A549 (cell line): ENCODE measurements around the gene MRTFB. TPM values are rescaled to one million over a fixed set of nuclear protein-coding genes. Genes with fewer than 3 reads are reported as not detected.

Experiments
- ATAC-seq, 2 experiments: fragments of 200-7000 bp in 1 of 2; fragments of >200 bp in 1 of 2; cut with Nextera tagmentation in 1 of 2; cut with Tn5 transposase in 1 of 2; 3 replicates each; pipeline versions ENCODE4 v1.8.0 to v1.9.1; 2018 to 2020; ENCODE audit warnings: mild to moderate bottlenecking in 1 of 2, moderate library complexity in 1 of 2
- CTCF ChIA-PET: fragments of 300-600 bp; sonication (Branson Sonifier 250); formaldehyde crosslinking; extraction: SDS; loops from one replicate; lab custom pipeline; 2021; ENCODE audit warnings: antibody characterized with exemption, inconsistent platforms; lab: Yijun Ruan, JAX
- POLR2A ChIA-PET: fragments of 350-600 bp; formaldehyde crosslinking; extraction: SDS; loops from one replicate; lab custom pipeline; 2021; ENCODE audit warnings: antibody characterized with exemption, inconsistent platforms; lab: Yijun Ruan, JAX
- DNase-seq, 2 experiments: peaks; one replicate each; pipeline versions ENCODE4 v3.0.0 to v3.0.0-alpha.2; 2011 to 2016; ENCODE audit warnings: low read depth in 1 of 2, low spot score in 1 of 2
- FAIRE-seq: peaks from 2 replicates; lab custom pipeline; 2011; peaks lifted over from hg19 to GRCh38; lab: Jason Lieb, UNC
- H3K27ac ChIP-seq, 2 experiments: fragments of >200 bp; sonication (Bioruptor Twin); formaldehyde crosslinking; 3 replicates each; pipeline ENCODE4 v1.5.1; 2016 to 2017
- H3K4me1 ChIP-seq: fragments of >200 bp; sonication (Bioruptor Twin); formaldehyde crosslinking; 3 replicates; pipeline ENCODE4 v1.6.1; 2016
- H3K4me2 ChIP-seq: fragments of >200 bp; sonication (Bioruptor Twin); formaldehyde crosslinking; 3 replicates; pipeline ENCODE4 v1.6.1; 2016
- H3K4me3 ChIP-seq: fragments of >200 bp; sonication (Bioruptor Twin); formaldehyde crosslinking; 3 replicates; pipeline ENCODE4 v1.5.1; 2016
- H3K9me3 ChIP-seq: fragments of >200 bp; sonication (Bioruptor Twin); formaldehyde crosslinking; 3 replicates; pipeline ENCODE4 v1.6.1; 2016
- BHLHE40 ChIP-seq: IDR thresholded peaks from 2 replicates; pipeline ENCODE4 v1.6.1; 2012; ENCODE audit warnings: low read depth, low read length, inconsistent platforms
- FOSL2 ChIP-seq, 2 experiments: fragments of 450-650 bp in 1 of 2; fragments of >200 bp in 1 of 2; sonication (Bioruptor Twin) in 1 of 2; formaldehyde crosslinking; IDR thresholded peaks; 2 replicates each; pipeline versions ENCODE4 v1.5.0 to v1.6.1; 2016 to 2020; ENCODE audit warnings: mild to moderate bottlenecking in 1 of 2, moderate library complexity in 1 of 2
- GATA3 ChIP-seq: IDR thresholded peaks from 2 replicates; pipeline ENCODE4 v1.6.1; 2012; ENCODE audit warnings: borderline replicate concordance
- JUN ChIP-seq, 2 experiments: fragments of >200 bp; sonication (Bioruptor Twin); formaldehyde crosslinking; IDR thresholded peaks; 2 replicates in 1 of 2; 3 replicates in 1 of 2; pipeline ENCODE4 v1.6.1; 2016 to 2017
- KDM1A ChIP-seq: fragments of 200-600 bp; sonication (generic); IDR thresholded peaks from 2 replicates; pipeline ENCODE4 v1.6.1; 2016; ENCODE audit warnings: low read depth, mild to moderate bottlenecking
- KDM5A ChIP-seq: fragments of 200-600 bp; sonication (generic); IDR thresholded peaks from 2 replicates; pipeline ENCODE4 v1.6.1; 2016; ENCODE audit warnings: antibody characterized with exemption, mild to moderate bottlenecking
- MAFK ChIP-seq: fragments of 450-650 bp; IDR thresholded peaks from 2 replicates; pipeline ENCODE4 v1.6.1; 2014; ENCODE audit not compliant: partially characterized antibody
- MYC ChIP-seq: IDR thresholded peaks from 2 replicates; pipeline ENCODE4 v1.6.1; 2012; ENCODE audit warnings: mild to moderate bottlenecking, inconsistent platforms, low read length, improper control_type of control experiment, borderline replicate concordance
- NPAS2 ChIP-seq: fragments of 250-450 bp; sonication (Bioruptor Pico); IDR thresholded peaks from 2 replicates; pipeline ENCODE4 v1.8.0; 2022; ENCODE audit warnings: mild to moderate bottlenecking, moderate library complexity, borderline replicate concordance
- POLR2A ChIP-seq: IDR thresholded peaks from 2 replicates; pipeline ENCODE4 v1.6.1; 2012; ENCODE audit warnings: mild to moderate bottlenecking, low read length
- RAD21 ChIP-seq, 2 experiments: fragments of >200 bp in 1 of 2; sonication (Bioruptor Twin) in 1 of 2; formaldehyde crosslinking in 1 of 2; IDR thresholded peaks in 1 of 2; conservative IDR thresholded peaks in 1 of 2; 2 replicates in 1 of 2; 3 replicates in 1 of 2; pipeline ENCODE4 v1.6.1; 2012 to 2018; ENCODE audit warnings: inconsistent platforms in 1 of 2
- WGBS: methylation state at CpG from one replicate; pipeline ENCODE4 v1.1.6; 2017; ENCODE audit errors: missing lambda C conversion rate; 5-methylcytosine and 5-hydroxymethylcytosine counted together
- polyA plus RNA-seq, 4 experiments: library from polyadenylated mRNA; depleted of rRNA in 3 of 4; stranded (reverse); fragments of >200 nt; fragmentation: RNase III in 1 of 4; extraction: RNeasy Plus Mini Kit Qiagen cat#74134 plus additional on column Dnase treatment in 1 of 4; gene quantifications; 2 replicates in 3 of 4; 3 replicates in 1 of 4; pipeline ENCODE4 v1.2.3, GENCODE V29; 2011 to 2017
- TF ChIP-seq, protein P1 (sequence below): IDR thresholded peaks from 2 replicates; pipeline ENCODE4 v1.6.1; 2012; ENCODE audit warnings: low read depth, borderline replicate concordance
- TF ChIP-seq, protein P2 (sequence below): IDR thresholded peaks from 2 replicates; pipeline ENCODE4 v1.6.1; 2012
- TF ChIP-seq, protein P3 (sequence below): fragments of 250-450 bp; sonication (Bioruptor Pico); IDR thresholded peaks from 2 replicates; pipeline ENCODE4 v1.5.0; 2020; ENCODE audit warnings: low read depth, mild to moderate bottlenecking, moderate library complexity

MRTFB gene
- polyA plus RNA-seq, 2 of the 4 experiments (the other 2 are of a cell fraction), result 13.7 to 24.2 TPM

DNA sequence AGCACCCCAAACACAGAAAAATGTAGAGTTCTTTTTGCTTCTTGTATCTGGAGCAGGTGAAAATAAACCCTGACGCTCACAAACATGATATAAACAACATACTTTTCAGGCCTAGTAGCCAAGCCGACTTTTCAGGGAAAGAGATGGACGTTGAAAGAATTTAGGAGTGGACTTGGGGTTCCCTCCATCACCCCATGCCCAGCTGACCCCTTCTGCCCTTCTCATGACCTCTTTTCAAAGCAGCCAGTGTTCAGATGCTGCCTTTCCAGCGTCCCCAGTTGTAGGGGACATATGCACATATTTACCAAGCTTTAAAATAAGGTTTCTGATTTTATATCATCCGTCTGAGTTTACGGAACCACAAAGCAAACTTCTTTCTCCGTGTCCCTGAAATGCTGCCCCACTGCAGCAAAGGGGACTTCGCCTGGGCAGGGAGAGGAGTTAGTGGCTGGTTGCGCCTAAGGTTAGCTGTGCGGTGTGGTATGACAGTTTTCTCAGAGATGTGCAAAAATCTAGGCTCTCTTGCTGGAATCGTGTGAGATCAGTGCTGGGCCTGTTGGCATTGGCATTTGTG, 235.5 kb downstream of the MRTFB start:
- H3K27ac ChIP-seq, result peak overlapping the region; percentile 99 to 100
- WGBS, result 36% methylated on average over 11 of the region's 11 CpGs
- ChIA-PET POLR2A (no interaction called here), CTCF (interaction anchor here (0.6 to 2.2 kb wide), 4 partner anchors 14 to 222 kb away, joined by 3 to 7 read pairs (median 4); no protein-coding TSS in a partner anchor)
- DNase-seq (no peak), ATAC-seq (no peak), FAIRE-seq (no peak)
- H3K4me2 ChIP-seq, result peak overlapping the region; percentile 94
- H3K4me3 ChIP-seq, result peak overlapping the region; percentile 98
- H3K9me3 ChIP-seq, result no peaks in the 10 kb centered on the region
- H3K4me1 ChIP-seq, result peaks cover 59% of the 10 kb centered on the region
- TF ChIP-seq KDM1A, result no peak

DNA sequence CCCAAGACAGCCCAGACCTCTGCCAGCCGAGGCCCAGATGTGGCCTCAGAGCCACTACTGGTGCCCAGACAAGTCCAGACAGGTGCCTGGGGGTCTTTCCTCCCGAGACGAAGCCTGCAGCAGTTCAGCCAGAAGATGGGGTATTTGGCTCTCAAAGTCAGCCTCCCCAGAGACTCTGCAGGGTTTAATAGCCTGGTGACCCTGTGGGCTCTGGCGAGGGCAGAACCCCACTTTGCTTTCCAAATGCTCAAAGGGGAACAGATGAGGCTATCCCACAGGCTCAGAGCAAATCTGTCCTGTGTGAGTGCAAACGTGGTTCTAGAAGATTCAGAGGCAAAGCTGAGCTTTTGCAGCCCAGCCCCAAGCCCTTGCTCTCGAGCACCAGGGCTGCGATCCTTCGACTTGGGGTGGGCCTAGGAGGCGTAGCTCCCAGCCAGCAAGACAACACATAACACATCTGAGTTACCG, 236.0 kb downstream of the MRTFB start:
- no peak for DNase-seq
- ChIA-PET POLR2A (interaction anchor here (1.1 kb wide), 1 partner anchor 199 kb away, joined by 3 read pairs; no protein-coding TSS in a partner anchor), CTCF (interaction anchor here (0.6 to 2.2 kb wide), 4 partner anchors 13 to 221 kb away, joined by 3 to 7 read pairs (median 3); no protein-coding TSS in a partner anchor)
- H3K4me1 ChIP-seq, result peaks cover 64% of the 10 kb centered on the region
- H3K9me3 ChIP-seq, result no peaks in the 10 kb centered on the region
- peak overlapping the region; percentile 98 for H3K4me3 ChIP-seq
- ATAC-seq, result peak in 1 of 2 experiments; percentile 1; a peak in 2 of 6 replicates
- WGBS, result 16% methylated on average over 10 of the region's 10 CpGs
- no peak for FAIRE-seq
- H3K27ac ChIP-seq, result peak overlapping the region; percentile 99 to 100
- no peak for TF ChIP-seq RAD21 (conservative IDR thresholded peaks at IDR 0.05 in 1 of 2, IDR thresholded peaks at IDR 0.05 in 1 of 2)
- TF ChIP-seq, protein P1, sequence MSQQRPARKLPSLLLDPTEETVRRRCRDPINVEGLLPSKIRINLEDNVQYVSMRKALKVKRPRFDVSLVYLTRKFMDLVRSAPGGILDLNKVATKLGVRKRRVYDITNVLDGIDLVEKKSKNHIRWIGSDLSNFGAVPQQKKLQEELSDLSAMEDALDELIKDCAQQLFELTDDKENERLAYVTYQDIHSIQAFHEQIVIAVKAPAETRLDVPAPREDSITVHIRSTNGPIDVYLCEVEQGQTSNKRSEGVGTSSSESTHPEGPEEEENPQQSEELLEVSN, result 0 out of 2 replicates have a peak, but pooled peaks have one; percentile 27
- peak overlapping the region; percentile 94 for H3K4me2 ChIP-seq

DNA sequence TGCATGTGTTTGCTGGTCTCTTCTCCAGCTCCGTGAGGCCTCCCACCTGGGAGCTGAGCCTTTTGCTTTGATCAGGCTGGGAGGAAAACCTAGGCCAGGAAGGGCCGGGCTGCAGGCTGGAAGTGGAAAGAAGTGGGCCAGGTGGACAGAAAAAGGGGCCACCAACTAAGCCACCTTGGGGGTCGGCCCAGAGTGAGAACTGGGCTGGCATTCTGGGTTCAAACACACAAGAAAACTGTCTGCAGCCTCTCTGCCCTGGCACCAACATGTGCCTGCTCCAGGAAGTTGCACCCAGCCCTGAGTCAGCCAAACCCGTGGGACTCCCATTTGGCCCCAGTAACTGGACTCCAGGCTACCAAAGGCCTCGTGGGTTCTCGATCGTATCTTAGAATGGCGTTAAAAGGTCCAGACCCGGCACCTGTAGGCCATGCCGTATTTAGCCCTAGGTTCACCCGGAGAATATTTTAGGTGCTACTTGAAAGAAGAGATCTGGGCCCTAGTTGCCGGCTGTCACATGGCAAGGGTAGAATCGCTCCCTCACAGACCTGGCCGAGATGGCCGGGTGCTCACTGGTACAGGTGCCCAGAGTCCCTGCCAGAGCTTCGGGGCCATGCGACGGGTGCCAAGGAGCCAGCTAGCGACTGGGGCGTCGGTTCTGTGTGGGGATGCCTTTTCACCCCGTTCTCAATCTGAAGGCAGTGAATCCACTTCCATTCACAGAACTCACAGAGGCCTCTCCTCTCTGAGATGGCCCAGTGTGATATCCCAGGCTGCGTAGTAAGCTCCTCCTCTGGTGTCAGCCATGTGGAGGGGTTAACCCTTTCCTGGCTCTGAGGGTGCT, 236.6 kb downstream of the MRTFB start:
- ChIA-PET CTCF (interaction anchor here (0.7 to 4.3 kb wide), 10 partner anchors 12 to 221 kb away, joined by 3 to 20 read pairs (median 3); no protein-coding TSS in a partner anchor), POLR2A (interaction anchor here (1.1 kb wide), 1 partner anchor 199 kb away, joined by 3 read pairs; no protein-coding TSS in a partner anchor)
- H3K4me3 ChIP-seq, result peak overlapping the region; percentile 98
- peaks cover 70% of the 10 kb centered on the region for H3K4me1 ChIP-seq
- DNase-seq (peak in 1 of 2 experiments; percentile 74), ATAC-seq (peak; percentile 45 to 64; a peak in 5 of 6 replicates), FAIRE-seq (no peak)
- 4% methylated on average over 17 of the region's 23 CpGs for WGBS
- H3K4me2 ChIP-seq, result peak overlapping the region; percentile 94
- H3K9me3 ChIP-seq, result no peaks in the 10 kb centered on the region
- TF ChIP-seq FOSL2 (IDR thresholded peaks at IDR 0.05), result no peak
- 0 out of 2 replicates have a peak, but pooled peaks have one; percentile 9 for TF ChIP-seq FOSL2 (CRISPR knock-in tag; IDR thresholded peaks at IDR 0.05)
- TF ChIP-seq KDM5A, result no peak
- TF ChIP-seq, protein P2, sequence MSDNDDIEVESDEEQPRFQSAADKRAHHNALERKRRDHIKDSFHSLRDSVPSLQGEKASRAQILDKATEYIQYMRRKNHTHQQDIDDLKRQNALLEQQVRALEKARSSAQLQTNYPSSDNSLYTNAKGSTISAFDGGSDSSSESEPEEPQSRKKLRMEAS, result peak; percentile 55
- no peak for TF ChIP-seq BHLHE40
- TF ChIP-seq MYC, result peak; percentile 36; the same call in 1 of the 2 replicates
- TF ChIP-seq GATA3, result peak; percentile 7; the same call in 1 of the 2 replicates
- TF ChIP-seq MAFK, result peak; percentile 8
- TF ChIP-seq, protein P3, sequence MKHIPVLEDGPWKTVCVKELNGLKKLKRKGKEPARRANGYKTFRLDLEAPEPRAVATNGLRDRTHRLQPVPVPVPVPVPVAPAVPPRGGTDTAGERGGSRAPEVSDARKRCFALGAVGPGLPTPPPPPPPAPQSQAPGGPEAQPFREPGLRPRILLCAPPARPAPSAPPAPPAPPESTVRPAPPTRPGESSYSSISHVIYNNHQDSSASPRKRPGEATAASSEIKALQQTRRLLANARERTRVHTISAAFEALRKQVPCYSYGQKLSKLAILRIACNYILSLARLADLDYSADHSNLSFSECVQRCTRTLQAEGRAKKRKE (CRISPR knock-in tag), result no peak
- TF ChIP-seq POLR2A, result no peak; the same call in 1 of the 2 replicates
- 0 out of 2 replicates have a peak, but pooled peaks have one; percentile 38 for TF ChIP-seq NPAS2 (CRISPR knock-in tag)
- TF ChIP-seq JUN (IDR thresholded peaks at IDR 0.05), result peak in 1 of 2 experiments; percentile 35; a peak in 1 of 5 replicates
- peak overlapping the region; percentile 99 to 100 for H3K27ac ChIP-seq
